Activated CD4-positive, CD25-positive, alpha-beta regulatory T cell treated with anti-CD3 and anti-CD28 coated beads, Interleukin-2, amount 50 U/mL, for 72 hours (primary cell): ENCODE data around the gene CHRNG.
"Not testable (repeated sequence)": the region's sequence is repeated elsewhere in the genome, so short reads cannot be mapped to it uniquely, and the experiment has no call there.

Source experiments
- DNase-seq: peaks from one replicate; pipeline ENCODE4 v3.0.0; 2021

Gene CHRNG

GRCh38 chr2:232529806-232530547 is 9.5 kb upstream of the CHRNG start:
- no peak for DNase-seq

GRCh38 chr2:232530626-232531260 is 8.7 kb upstream of the CHRNG start:
- DNase-seq = no peak

- DNase-seq = no peak
Measured at GRCh38 chr2:232532419-232532818, 7.1 kb upstream of the CHRNG start.

GRCh38 chr2:232532821-232533220 is 6.7 kb upstream of the CHRNG start:
- DNase-seq = not testable (repeated sequence)

GRCh38 chr2:232533944-232534710 is 5.4 kb upstream of the CHRNG start:
- DNase-seq = no peak

GRCh38 chr2:232534940-232535651 is 4.4 kb upstream of the CHRNG start:
- DNase-seq = peak; percentile 22

GRCh38 chr2:232535761-232536530 is 3.5 kb upstream of the CHRNG start:
- peak; percentile 19 for DNase-seq

- peak; percentile 32 for DNase-seq
Measured at GRCh38 chr2:232537079-232537478, 2.4 kb upstream of the CHRNG start.

- no peak for DNase-seq
Measured at GRCh38 chr2:232537499-232537898, 2.0 kb upstream of the CHRNG start.

GRCh38 chr2:232538671-232539070 is 821 bp upstream of the CHRNG start:
- peak; percentile 24 for DNase-seq

- peak; percentile 26 for DNase-seq
Measured at GRCh38 chr2:232540441-232541041, 1.0 kb downstream of the CHRNG start.

GRCh38 chr2:232541195-232541960 is 1.9 kb downstream of the CHRNG start:
- peak; percentile 30 for DNase-seq

GRCh38 chr2:232541961-232542714 is 2.6 kb downstream of the CHRNG start:
- peak; percentile 17 for DNase-seq

- peak; percentile 27 for DNase-seq
Measured at GRCh38 chr2:232542715-232543467, 3.4 kb downstream of the CHRNG start.

GRCh38 chr2:232543491-232543890 is 4.0 kb downstream of the CHRNG start:
- peak; percentile 14 for DNase-seq

GRCh38 chr2:232543928-232544631 is 4.6 kb downstream of the CHRNG start:
- peak; percentile 23 for DNase-seq

GRCh38 chr2:232544674-232545073 is 5.2 kb downstream of the CHRNG start:
- DNase-seq = no peak

GRCh38 chr2:232545511-232546375 is 6.3 kb downstream of the CHRNG start:
- DNase-seq = no peak
